GM08714 (cell line): ENCODE results near the gene ALG6.
A peak's percentile ranks its signal among the peaks of the same experiment; 100 is the strongest.
"Not testable (repeated sequence)": the region's sequence is repeated elsewhere in the genome, so short reads cannot be mapped to it uniquely, and the experiment has no call there.

Source experiments
- H3K4me3 ChIP-seq: fragments of 200-500 bp; sonication (Bioruptor generic); 2 replicates; pipeline ENCODE4 v1.5.1; 2014; ENCODE audit warnings: mild to moderate bottlenecking, low read length, inconsistent platforms
- ZNF274 ChIP-seq: IDR thresholded peaks from 2 replicates; pipeline ENCODE4 v1.6.1; 2012; ENCODE audit warnings: mild to moderate bottlenecking, low read depth, low read length

The ALG6 gene

DNA sequence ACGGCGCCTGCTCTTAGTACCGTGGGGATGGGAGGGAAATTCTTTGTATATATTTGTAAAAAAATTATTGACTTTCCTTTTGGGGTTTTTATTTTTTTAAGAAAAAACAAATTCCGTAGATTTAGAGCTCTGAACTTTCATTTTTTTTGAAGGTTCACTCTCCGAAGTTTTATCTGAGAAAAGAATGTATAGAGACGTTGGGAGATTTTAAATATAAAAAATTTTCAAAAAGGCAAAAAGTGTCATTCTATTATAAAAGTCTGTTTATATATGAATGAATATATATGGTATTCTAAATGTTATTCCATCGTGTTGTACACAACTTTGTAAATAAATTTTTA lies 42.7 kb upstream of the ALG6 start:
- no peak overlapping the region; the same call in 1 of the 2 replicates for H3K4me3 ChIP-seq
- TF ChIP-seq ZNF274: no peak

DNA sequence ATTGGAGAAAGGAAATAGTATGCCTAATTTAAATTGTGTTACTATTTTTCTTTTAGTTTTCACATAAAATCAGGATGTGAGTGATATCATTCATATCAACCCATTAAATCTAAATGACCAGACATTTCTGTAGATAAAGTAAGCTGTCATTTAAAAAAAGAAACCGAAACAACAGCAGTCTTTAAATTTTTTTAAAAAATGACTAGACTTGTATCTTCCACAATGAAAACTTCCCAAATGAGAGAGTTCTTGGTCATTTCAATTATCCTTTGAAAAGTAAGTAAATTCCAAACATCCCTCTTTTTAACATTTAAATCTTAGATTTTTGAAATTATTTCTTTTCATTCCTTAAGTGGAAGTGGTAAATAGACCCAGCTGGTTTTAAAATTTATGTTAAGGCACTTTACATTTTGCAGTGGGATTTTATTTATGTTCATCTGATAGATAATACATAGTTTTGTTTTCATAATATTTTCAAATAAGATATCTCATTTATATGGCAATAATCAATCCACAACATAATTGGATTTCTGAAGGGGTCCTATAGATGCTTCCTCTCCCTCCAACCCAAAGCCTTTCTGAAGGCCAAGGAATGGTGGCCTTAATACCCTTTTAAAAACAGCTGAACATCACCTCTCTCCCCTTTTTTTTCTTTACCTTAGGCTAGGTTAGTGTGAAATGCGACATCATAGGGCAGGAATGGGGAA lies 42.0 kb upstream of the ALG6 start:
- no peak for TF ChIP-seq ZNF274
- H3K4me3 ChIP-seq: no peak overlapping the region

DNA sequence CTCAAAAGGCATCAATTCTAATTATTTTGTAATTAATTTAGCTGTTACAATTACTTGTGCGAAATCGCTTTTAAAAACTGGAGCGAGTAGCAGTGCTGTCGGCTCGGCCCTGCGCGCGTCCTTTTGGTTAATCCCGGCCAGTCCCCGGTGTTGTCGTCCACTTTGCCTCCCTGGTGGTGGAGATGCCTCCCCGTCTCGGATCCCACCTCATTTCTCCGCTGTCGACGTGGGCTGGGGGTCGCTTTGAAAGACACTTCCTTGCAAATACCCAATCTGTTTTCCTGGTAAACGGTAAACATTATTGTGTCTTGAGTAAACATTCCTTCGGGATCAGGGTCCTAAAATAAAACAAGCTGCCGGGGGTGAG lies 41.3 kb upstream of the ALG6 start:
- H3K4me3 ChIP-seq: no peak overlapping the region
- TF ChIP-seq ZNF274: no peak

DNA sequence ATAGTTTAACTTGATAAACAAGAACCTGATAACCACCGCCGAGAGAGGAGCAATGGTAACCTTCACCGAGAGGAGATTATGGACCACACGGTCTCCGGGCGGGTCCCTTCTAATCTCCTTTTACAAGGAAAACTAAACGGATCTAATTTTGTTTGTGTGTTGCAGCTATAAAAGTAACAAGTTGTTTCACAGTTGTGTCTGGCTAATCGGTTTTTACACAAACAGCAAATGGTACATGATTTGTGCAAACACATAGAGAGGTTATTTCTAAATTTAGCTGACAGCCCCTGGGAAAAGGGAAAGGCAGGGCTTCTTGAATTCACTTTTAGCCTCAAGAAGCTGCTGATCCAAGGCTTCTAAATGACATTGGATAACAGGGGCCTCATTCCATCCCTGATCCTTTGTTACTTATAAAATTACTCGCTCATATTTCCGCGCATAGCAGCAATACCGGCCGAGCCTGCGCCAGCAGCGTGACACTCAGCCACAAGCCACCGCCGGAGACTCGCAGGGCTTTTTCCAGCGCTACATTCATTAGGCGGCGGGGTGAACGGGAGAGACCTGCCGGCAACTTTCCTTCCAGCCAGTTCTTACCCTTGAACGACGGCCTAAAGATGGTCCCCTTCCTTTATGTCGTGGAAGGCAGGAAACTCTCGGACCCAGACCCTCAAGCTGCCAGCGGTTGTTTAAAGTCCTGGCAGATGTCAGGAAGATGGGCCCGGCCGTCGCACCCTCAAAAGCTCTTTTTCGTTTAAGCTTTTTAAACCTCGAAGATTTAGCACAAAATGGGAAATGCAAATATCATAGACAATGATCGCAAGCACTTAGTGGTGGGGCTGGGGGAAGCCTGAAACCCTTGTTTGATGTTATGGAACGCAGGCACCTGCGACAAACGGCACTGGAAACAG lies 40.7 kb upstream of the ALG6 start:
- TF ChIP-seq ZNF274: no peak
- no peak overlapping the region for H3K4me3 ChIP-seq

DNA sequence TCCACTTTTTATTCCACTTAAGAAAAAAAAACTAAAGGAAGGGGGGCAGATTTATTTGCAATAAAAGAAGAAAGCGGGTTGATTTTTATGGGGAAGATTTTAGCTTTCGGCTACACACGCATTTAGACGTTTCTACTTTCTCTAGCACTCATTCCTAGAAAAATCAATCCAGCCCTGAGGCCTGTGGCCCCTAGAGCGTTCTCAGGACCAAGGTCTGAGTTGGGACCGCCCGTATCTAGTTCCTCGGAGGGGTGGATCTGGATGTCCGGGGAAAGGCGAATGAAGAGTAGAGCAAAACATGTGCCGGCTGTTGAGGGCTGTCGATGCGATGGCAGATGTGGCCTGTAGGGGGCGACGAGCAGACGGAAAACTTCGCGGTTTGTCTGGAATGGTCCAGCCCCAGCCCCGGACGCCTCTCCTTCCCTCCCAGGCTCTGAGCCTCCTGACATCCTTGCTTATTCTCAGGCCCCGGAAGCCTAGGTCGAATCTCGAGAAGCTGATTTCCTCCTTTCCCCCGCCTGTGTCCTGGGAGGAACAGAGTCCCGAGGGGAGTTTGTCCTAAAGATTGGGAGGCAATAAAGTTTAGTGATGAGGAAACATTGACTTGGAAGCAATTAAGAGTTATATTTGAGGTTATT lies 39.9 kb upstream of the ALG6 start:
- TF ChIP-seq ZNF274: no peak
- peak overlapping the region; percentile 22; the same call in 1 of the 2 replicates for H3K4me3 ChIP-seq

DNA sequence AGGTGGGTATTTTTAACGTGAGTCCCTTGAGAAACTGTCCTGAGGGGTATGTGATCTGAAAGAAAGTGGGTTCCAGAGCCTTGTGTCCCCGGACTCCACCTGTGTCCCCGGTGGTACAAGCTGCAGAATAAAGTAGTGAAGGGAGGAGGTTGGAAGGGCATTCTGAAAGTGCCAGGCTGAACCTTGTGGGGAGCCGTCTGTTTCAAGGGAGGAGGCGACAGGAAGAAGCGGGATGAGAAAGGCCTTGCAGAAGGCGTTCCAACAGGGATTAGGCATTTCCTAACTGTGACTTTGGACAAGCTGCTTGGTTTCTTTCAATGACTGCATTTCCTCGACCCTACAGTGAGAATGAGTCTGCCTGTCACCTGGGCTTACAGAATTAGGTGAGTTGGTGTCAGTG lies 39.3 kb upstream of the ALG6 start:
- no peak for TF ChIP-seq ZNF274
- no peak overlapping the region for H3K4me3 ChIP-seq

DNA sequence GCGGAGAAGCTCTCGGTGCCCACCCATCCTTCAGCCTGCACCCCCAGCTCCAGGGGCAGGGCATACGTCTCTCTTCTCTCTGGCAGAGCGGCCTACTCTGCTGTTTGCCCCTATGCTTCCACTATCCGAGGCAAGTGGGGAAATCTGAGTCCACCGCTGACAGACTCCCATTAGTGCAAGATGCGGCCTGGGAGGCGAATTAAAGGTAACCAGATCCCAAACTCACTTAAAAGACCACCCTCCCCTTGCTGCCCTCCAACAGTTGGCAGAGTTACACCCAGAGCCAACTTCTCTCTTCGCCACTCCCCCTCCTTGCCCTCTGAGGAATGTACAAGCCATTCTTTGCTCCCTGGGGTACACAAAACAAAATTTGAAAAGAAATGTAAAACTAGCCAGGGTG lies 38.6 kb upstream of the ALG6 start:
- TF ChIP-seq ZNF274: no peak
- no peak overlapping the region for H3K4me3 ChIP-seq

DNA sequence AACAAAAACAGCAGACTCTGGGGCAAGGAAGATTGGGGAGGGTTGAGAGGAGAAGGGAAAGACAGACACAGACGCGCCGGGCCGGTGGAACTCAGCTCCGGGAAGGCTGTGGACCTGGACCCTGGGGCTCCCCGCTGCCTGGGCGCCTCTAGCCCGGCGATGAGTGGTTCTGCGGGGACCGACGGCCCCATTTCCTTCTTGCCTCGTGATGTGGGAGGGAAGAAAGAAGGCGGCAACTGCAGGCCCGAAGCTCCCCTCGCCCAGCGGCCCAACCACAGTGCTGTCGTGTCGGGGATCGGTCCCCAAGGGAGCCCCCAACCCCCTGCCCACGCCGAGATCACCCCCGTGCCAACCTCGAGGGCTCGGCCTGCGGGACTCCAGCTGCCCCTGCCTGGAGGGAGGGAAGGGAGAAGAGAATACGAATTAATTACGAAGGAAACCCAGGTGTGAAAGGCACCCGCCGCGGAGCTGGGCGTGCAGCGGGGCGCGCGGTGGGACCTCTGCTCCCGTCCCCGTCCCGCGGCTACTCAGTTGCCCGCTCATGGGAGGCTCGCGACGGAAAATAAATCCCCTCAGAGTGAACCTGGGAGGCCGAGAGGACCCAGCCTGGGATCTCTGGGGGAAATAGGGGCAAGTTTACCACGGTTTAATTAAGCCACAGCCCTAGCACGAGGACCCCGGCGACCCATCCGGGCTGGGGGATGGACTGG lies 37.7 kb upstream of the ALG6 start:
- no peak overlapping the region for H3K4me3 ChIP-seq
- no peak for TF ChIP-seq ZNF274

DNA sequence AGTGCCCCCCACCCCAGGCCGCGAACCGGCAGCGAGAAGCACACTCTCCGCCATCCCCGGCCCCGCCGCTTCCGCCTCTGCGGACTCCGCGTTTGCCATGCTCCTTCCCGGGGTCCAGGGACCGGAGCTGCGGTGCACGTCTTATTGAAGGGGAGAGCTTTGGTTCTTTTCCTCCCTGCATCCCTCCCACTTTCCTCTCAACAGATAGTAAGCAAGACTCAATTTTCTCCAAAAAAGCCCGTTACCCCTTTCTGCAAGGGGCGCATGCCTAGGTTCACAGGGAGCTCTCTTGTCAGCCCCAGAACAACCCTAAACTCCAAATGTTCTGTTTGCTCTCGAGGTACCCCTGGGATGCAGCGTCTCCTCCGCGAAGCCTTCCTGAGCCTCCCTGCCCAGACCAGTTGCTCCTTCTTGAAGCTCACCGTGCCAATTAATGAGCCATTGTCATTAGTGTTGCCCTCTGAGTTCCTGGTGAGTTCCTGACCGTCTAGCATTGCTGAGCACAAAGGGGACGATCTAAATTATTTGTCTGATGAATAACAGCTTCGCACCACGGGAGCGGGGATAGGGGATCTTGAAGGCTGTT lies 37.0 kb upstream of the ALG6 start:
- no peak for TF ChIP-seq ZNF274
- H3K4me3 ChIP-seq: no peak overlapping the region

DNA sequence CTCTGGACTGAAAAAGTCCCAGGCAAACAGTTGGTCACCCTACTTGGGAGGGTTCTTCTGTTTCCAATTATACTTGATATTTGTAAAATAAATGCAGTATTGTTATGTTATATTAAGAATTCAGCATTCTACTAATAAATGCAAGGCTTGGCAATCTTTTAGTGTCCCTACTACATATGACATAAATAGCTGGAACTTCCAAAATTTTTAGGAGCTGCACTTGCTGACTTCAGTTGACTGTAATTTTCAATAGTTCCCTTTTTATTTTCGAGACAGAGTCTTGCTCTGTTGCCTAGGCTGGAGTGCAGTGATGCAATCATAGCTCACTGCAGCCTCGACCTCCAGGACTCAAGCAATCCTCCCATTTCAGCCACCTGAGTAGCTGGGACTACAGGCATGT lies 25.0 kb upstream of the ALG6 start:
- TF ChIP-seq ZNF274: no peak
- no peak overlapping the region for H3K4me3 ChIP-seq

DNA sequence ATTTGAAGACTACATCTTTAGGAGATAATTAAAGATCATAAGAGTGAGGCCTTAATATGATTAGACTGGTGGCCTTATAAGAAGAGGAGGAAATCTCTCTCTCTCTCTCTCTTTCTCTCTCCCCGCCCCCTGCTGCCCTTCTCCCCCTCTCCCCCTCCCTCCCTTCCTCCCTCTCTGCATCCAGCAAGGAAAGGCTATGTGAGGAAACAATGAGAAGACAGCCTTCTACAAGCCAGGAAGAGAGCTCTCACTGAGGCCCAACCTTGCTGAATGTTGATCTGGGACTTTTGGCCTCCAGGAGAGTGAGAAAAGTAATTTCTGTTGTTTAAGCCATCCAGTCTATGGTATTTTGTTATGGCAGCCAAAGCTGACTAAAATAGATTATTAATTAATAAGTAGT lies 23.5 kb upstream of the ALG6 start:
- TF ChIP-seq ZNF274: no peak
- no peak overlapping the region for H3K4me3 ChIP-seq

DNA sequence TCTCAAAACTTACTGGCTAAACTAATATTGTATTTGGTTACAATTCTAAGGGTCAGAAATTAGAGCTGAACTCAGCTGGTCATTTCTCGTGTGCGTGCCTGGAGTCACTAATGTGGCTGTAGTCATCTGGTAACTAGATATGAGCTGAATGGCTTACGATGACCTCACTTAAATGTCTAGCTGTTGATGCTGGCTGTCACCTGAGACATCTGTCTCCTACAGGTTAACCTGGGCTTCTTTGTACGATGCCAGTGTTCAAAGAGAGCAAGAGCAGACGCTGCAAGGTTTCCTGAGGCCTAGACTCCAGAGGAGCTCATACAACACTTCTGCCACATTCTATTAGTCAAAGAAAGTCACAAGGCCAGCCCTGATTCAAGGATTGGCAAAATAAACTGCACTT lies 17.1 kb upstream of the ALG6 start:
- no peak for TF ChIP-seq ZNF274
- H3K4me3 ChIP-seq: no peak overlapping the region

DNA sequence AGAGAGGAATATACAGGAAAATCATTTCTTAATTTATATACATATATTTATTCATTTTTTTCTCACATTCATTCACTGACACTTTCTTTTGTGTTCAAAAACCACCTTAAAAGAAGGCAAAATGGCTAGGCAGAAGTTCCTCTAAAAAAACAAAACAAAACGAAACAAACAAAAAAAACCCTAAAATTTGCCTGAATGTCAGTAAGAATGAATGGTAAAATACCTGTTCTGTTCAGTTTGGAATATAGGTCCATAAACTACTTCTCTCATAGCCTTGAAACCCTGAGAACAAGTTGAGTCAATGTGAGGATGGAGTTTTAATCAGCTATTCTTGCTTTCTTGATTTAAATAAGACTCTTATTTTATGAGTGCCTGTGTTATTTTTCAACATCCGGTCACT lies 14.7 kb upstream of the ALG6 start:
- TF ChIP-seq ZNF274: no peak

DNA sequence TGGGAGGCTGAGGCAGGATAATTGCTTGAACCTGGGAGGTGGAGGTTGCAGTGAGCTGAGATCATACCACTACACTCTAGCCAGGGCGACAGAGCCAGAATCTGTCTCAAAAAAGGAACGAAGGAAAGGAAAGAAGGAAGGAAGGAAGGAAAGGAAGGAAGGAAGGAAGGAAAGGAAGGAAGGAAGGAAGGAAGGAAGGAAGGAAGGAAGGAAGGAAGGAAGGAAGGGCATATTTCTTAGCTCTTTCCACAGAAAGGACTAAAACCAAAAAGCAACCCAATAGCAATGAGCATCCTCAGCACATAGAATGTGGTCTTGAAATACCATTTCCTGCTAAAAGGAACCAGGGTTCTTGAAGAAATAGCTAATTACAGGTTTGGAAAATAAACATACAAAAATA lies 11.2 kb upstream of the ALG6 start:
- H3K4me3 ChIP-seq: not testable (repeated sequence)

More for the DNA sequence above, 14.7 kb upstream of the ALG6 start:
- no peak overlapping the region for H3K4me3 ChIP-seq
